22Rv1 (cell line): ENCODE measurements around the gene PCYOX1L.

Source experiments
- ZFX ChIP-seq: fragments of 450-650 bp; IDR thresholded peaks from 2 replicates; pipeline ENCODE4 v1.6.1; 2017; ENCODE audit warnings: antibody characterized with exemption, borderline replicate concordance
- TF ChIP-seq, protein P1 (sequence below): fragments of 450-650 bp; IDR thresholded peaks from 2 replicates; pipeline ENCODE4 v1.5.1; 2017; ENCODE audit warnings: mild to moderate bottlenecking

DNA sequence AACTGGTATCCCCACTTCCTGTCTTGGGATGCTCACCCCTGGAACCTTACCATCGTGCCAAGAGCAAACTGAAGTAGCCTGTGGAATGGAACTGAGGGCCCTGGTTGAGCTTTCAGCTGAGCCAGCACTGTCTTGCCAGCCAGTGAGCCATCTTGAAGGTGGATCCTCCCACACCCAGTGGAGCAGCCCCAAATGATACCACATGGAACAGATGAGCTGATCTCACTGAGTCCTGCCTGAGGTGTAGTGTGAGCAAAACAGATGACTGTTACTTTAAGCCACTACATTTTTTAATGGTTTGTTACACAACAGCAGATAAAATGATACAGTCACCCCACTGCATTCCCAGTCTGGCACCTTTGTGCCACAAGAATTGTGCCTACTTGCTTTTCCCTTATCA lies 2.2 kb upstream of the PCYOX1L start:
- TF ChIP-seq, protein P1, sequence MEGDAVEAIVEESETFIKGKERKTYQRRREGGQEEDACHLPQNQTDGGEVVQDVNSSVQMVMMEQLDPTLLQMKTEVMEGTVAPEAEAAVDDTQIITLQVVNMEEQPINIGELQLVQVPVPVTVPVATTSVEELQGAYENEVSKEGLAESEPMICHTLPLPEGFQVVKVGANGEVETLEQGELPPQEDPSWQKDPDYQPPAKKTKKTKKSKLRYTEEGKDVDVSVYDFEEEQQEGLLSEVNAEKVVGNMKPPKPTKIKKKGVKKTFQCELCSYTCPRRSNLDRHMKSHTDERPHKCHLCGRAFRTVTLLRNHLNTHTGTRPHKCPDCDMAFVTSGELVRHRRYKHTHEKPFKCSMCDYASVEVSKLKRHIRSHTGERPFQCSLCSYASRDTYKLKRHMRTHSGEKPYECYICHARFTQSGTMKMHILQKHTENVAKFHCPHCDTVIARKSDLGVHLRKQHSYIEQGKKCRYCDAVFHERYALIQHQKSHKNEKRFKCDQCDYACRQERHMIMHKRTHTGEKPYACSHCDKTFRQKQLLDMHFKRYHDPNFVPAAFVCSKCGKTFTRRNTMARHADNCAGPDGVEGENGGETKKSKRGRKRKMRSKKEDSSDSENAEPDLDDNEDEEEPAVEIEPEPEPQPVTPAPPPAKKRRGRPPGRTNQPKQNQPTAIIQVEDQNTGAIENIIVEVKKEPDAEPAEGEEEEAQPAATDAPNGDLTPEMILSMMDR = no peak
- TF ChIP-seq ZFX = no peak
